ENCODE measurements around the gene PCDH7.

Gene PCDH7

DNA sequence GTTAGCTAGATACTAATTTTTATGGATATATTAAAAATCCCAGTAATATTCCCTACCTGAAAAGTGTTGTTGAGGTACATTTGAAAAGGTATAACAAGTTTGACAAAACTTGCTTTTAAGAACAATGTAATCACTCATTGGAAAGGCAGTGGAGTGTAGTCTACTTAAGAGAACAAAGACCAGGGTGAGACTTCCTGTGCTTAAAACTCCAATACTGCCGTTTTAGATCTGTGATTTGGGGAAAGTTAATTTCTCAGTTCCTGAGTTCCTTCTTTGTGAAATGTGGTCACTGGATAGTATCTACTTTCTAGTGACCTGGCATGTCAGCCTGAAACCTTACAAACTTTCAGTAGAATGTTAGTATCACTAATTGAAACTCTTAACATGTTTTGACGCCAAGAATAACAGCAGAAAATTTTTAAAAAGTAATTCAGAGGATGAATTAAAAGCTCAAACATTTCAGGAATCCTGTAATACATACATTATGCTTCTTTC lies 56.8 kb downstream of the PCDH7 start:
- DNase-seq (ENCODE audit: extremely low spot score, insufficient read length, low read depth): no peak
- FAIRE-seq: no peak

Data from GM18507 (cell line).